CMK (cell line): ENCODE measurements around the gene HERPUD1.

Source experiments
- DNase-seq: peaks from one replicate; pipeline ENCODE4 v3.0.0-alpha.2; 2010; ENCODE audit warnings: low read depth

Gene HERPUD1

GRCh38 chr16:56910654-56911539, 21.0 kb upstream of the HERPUD1 start:
- DNase-seq, result peak; percentile 42

GRCh38 chr16:56911771-56912571, 20.0 kb upstream of the HERPUD1 start:
- no peak for DNase-seq

GRCh38 chr16:56912746-56913708, 18.9 kb upstream of the HERPUD1 start:
- DNase-seq, result no peak

DNA sequence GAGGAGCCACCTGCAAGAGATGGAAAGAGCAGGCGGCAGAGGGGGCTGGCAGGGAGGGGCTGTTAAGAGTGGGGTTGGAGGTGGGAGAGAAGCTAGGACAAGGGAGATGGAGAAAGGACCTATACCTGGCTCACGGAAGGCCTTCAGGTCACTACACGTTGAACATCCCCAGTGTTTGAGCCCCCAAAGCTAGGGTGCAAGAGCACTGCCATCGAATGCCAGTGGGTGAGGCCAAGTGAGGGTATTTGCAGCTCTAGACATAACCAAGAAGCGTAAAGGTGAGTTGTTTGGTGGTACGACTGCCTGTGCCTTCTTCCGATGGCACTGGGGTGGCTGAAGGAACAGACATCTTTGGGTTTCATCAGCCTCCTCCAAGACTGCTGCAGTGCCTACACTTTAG, 17.0 kb upstream of the HERPUD1 start:
- no peak for DNase-seq

DNA sequence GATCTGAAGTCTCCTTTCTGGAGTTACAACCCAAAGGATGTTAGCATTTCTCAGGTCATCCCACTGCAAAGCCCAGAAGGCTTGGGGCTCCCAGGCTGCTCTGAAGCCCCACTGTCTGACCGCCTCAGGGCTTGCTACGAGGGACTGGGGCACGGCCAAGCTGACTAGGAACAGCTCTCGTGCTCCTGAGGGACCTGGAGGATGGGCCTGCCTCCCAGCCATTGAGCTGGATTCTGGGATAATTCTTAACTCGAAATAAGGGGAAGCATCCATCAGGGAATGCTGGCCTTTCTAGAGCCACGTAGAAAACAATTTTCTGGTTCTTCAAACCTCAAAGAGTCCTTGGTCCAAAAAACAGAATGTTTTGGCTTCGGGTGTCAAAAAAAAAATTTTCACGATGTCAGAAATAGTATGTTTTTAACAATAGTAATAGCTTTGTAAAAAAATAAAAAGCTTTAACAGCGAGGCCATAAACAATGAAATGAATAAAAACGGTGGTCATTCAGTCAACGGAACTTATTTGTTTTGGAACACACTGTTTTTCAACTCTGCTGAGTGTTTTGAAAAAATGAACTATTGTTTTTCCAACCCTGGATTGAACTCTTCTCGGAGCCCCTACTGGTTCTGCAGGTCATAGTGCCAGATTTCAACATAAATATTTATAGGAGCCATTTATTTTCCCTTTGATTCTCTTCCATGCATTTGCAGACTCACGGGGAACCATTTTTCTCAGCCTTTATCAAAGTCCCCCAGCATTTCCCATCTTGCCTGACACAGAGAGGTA, 16.4 kb upstream of the HERPUD1 start:
- no peak for DNase-seq

GRCh38 chr16:56916571-56917403, 15.2 kb upstream of the HERPUD1 start:
- no peak for DNase-seq

GRCh38 chr16:56918467-56919012, 13.4 kb upstream of the HERPUD1 start:
- DNase-seq, result no peak

DNA sequence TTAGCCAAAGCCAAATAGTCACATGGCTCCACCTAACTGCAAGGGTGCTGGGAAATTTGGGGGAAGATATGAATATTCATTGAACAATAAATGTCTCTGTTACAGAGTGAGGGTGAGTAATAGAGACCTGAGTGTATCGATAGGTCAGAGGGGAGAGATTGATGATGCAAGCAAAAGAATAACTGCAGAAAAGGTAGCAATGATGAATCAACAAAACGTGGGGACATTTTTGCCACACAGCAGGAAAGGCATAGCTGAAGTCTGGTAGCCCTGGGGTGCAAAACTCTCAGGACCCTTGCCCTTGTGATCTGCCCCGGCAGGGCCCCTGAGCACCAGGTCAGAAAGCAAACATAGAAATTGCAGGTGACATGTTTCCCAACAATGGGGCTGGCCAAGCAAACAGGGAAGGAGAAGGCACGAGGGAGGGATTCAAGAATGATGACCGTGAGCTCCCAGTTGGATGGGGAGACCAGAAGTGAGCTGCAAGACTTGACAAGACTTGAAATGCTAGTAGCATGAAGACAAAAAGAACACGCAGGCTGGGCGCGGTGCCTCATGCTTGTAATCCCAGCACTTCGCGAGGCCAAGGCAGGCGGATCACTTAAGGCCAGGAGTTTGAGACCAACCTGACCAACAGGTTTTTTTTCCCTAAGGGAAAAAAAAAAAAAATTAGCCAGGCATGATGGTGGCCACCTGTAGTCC, 12.7 kb upstream of the HERPUD1 start:
- no peak for DNase-seq

DNA sequence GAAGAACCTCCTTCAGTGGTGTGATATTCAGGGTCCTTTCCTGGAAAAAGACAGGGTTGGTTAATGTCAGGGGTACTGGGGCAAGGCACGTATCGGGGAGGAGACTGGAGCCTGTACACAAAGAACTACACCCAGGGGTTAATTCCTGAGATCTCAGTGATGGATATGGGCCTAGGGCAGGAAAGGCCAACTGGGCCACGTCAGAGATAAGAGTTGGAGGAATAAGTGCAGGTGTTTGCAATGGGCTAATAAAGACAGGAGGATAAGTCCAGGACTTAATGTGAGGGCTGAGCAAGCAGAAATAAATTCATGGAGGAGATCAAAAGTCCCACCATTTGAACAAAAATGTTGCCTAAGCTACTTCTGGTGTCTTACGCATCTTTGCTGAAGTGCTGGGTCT, 10.4 kb upstream of the HERPUD1 start:
- no peak for DNase-seq

GRCh38 chr16:56923481-56924091, 8.4 kb upstream of the HERPUD1 start:
- DNase-seq, result no peak

- no peak for DNase-seq
Observed at GRCh38 chr16:56927471-56927870, 4.5 kb upstream of the HERPUD1 start.

GRCh38 chr16:56929639-56930038, 2.3 kb upstream of the HERPUD1 start:
- no peak for DNase-seq

- DNase-seq, result no peak
Observed at GRCh38 chr16:56930486-56931270, 1.3 kb upstream of the HERPUD1 start.

DNA sequence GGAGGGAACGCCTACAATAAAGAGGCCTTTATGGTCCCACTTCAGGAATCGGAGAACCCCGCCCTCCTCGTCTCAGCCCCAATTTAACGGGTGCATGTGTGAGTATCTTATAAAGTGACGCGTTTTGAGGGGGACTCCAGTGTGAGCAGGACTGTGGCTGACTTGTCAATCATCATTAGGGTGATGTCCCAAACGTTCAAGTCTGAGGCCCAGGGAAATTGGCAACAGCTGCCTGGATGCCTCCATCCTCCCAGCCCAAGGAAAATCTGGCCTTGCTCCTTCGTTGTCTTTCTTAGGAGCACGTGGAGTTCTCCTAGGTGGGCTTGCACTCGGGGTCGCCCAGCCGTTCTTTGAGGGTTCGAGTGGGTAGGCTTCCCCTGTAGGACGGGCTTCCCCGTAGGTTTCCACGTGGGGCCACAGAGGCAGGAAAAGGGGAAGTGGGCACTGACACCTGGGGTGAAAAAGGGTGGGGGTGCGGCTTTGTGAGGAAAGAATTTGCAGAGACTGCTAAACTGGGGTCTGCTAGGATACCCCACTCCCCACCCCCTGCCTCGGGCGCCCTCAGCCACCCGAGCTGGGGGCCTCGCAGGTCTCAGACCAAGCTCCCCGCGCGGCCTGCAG, 561 bp upstream of the HERPUD1 start:
- DNase-seq, result no peak

DNA sequence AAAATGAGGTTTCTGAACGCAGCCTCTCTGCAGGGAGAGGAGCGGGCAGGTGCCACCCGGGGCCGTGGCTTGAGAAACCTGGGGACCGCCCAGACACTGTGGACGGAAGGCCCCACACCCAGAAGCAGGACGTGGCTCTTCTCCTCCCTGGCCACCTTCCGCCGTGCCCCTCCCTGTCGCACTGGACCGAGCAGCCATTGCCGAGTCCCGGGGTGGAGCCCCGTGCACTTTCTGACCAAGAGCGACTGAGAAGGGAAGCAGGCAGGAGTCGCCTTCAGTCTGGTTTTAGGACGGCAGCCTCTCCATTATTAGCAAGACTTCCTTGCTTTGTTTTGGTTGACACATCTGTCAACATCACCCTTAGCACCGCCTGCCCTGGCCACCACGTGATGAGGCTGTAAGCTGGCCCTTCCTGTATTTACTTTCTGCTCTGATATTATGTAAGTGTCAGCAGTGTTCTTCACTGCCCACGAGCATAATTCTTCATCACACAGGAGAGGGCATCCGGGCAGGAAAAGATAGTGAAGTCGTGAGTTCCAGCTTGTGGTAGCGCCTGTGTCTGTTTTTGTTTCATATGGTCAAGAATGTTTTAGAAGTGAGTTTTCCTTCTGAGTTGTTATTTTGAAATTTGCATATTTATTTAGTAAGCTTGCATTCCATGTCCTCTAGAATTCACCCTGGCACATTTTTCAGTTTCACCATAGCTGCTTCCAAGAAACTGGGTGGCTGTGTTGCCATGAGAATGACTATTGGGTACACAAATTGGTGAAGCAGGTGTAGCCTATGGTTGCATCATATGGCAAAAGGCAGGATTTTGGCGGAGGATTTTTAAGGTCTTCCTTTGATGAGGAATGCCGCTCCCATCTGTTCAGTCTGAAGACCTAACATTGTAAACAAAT, 1.0 kb downstream of the HERPUD1 start:
- no peak for DNase-seq

- no peak for DNase-seq
Observed at GRCh38 chr16:56933828-56934598, 2.1 kb downstream of the HERPUD1 start.
